Activated CD4-positive, alpha-beta T cell treated with anti-CD3 and anti-CD28 coated beads, Interleukin-2, amount 10 ng/mL, durations not matched to agents 24 days and 14 days (primary cell): ENCODE data around the gene XPC. TPM values are rescaled to one million over a fixed set of nuclear protein-coding genes. Genes with fewer than 3 reads are reported as not detected.

Experiments
- DNase-seq: peaks from one replicate; pipeline ENCODE4 v3.0.0; 2022
- H3K27ac Mint-ChIP-seq: one replicate; pipeline ENCODE4 v1.8.0; 2022; ENCODE audit warnings: mild to moderate bottlenecking, mixed read lengths
- H3K27me3 Mint-ChIP-seq: one replicate; pipeline ENCODE4 v1.8.0; 2022; ENCODE audit warnings: mixed read lengths
- H3K36me3 Mint-ChIP-seq: one replicate; pipeline ENCODE4 v1.8.0; 2022; ENCODE audit warnings: low read depth, mild to moderate bottlenecking, mixed read lengths
- H3K4me1 Mint-ChIP-seq: one replicate; pipeline ENCODE4 v1.8.0; 2021; ENCODE audit warnings: mixed read lengths
- H3K4me3 Mint-ChIP-seq: one replicate; pipeline ENCODE4 v1.8.0; 2022; ENCODE audit warnings: mild to moderate bottlenecking, moderate library complexity, mixed read lengths
- H3K9me3 Mint-ChIP-seq: one replicate; pipeline ENCODE4 v1.8.0; 2021; ENCODE audit warnings: mixed read lengths
- intact Hi-C: fragments of 100-400 bp; cut with micrococcal nuclease; formaldehyde crosslinking; loops from one replicate; pipeline ENCODE4 v1.15.1; 2023
- total RNA-seq: library from RNA; stranded (reverse); gene quantifications from 2 replicates; pipeline ENCODE4 v1.2.3, GENCODE V29; 2022

The XPC gene
- total RNA-seq, 1 donor from 2014 or later: 29.7 TPM

- Mint-ChIP-seq H3K27ac (no peak overlapping the region), H3K36me3 (no peaks in the 10 kb centered on the region), H3K27me3 (no peaks in the 10 kb centered on the region)
These were observed 34.8 kb upstream of the XPC start for GRCh38 chr3:14213066-14213774.

GRCh38 chr3:14212032-14212431 is 33.6 kb upstream of the XPC start:
- Mint-ChIP-seq H3K9me3 (no peaks in the 10 kb centered on the region), H3K4me3 (no peak overlapping the region), H3K4me1 (no peaks in the 10 kb centered on the region), H3K36me3 (no peaks in the 10 kb centered on the region), H3K27me3 (no peaks in the 10 kb centered on the region), H3K27ac (no peak overlapping the region)
- intact Hi-C loops: no loop called here
- DNase-seq: no peak

More at GRCh38 chr3:14213066-14213774, 34.8 kb upstream of the XPC start:
- Mint-ChIP-seq H3K4me1 (no peaks in the 10 kb centered on the region), H3K9me3 (no peaks in the 10 kb centered on the region), H3K4me3 (no peak overlapping the region)
- intact Hi-C loops: no loop called here
- DNase-seq: no peak

- no peaks in the 10 kb centered on the region for H3K9me3 Mint-ChIP-seq
- H3K27me3 Mint-ChIP-seq: no peaks in the 10 kb centered on the region
- H3K4me1 Mint-ChIP-seq: no peaks in the 10 kb centered on the region
- H3K4me3 Mint-ChIP-seq: no peak overlapping the region
- no peaks in the 10 kb centered on the region for H3K36me3 Mint-ChIP-seq
- DNase-seq: no peak
- H3K27ac Mint-ChIP-seq: no peak overlapping the region
- intact Hi-C loops: no loop called here
These were observed 33.2 kb upstream of the XPC start for GRCh38 chr3:14211621-14212020.

GRCh38 chr3:14210843-14211594 is 32.6 kb upstream of the XPC start:
- no peaks in the 10 kb centered on the region for H3K36me3 Mint-ChIP-seq
- DNase-seq: no peak
- H3K27me3 Mint-ChIP-seq: no peaks in the 10 kb centered on the region
- no peak overlapping the region for H3K4me3 Mint-ChIP-seq
- no peak overlapping the region for H3K27ac Mint-ChIP-seq
- intact Hi-C loops: no loop called here
- no peaks in the 10 kb centered on the region for H3K9me3 Mint-ChIP-seq
- H3K4me1 Mint-ChIP-seq: no peaks in the 10 kb centered on the region

- no peaks in the 10 kb centered on the region for H3K4me1 Mint-ChIP-seq
- no peaks in the 10 kb centered on the region for H3K9me3 Mint-ChIP-seq
- intact Hi-C loops: no loop called here
- no peak overlapping the region for H3K27ac Mint-ChIP-seq
- H3K27me3 Mint-ChIP-seq: no peaks in the 10 kb centered on the region
- no peak for DNase-seq
- no peak overlapping the region for H3K4me3 Mint-ChIP-seq
- no peaks in the 10 kb centered on the region for H3K36me3 Mint-ChIP-seq
These were observed 31.9 kb upstream of the XPC start for GRCh38 chr3:14210290-14210688.

GRCh38 chr3:14209581-14210289 is 31.3 kb upstream of the XPC start:
- intact Hi-C loops: no loop called here
- DNase-seq: no peak
- no peaks in the 10 kb centered on the region for H3K36me3 Mint-ChIP-seq
- no peak overlapping the region for H3K27ac Mint-ChIP-seq
- no peaks in the 10 kb centered on the region for H3K27me3 Mint-ChIP-seq
- H3K4me1 Mint-ChIP-seq: no peaks in the 10 kb centered on the region
- no peak overlapping the region for H3K4me3 Mint-ChIP-seq
- H3K9me3 Mint-ChIP-seq: no peaks in the 10 kb centered on the region

- Mint-ChIP-seq H3K36me3 (no peaks in the 10 kb centered on the region), H3K4me1 (no peaks in the 10 kb centered on the region), H3K27ac (no peak overlapping the region), H3K4me3 (no peak overlapping the region), H3K9me3 (no peaks in the 10 kb centered on the region), H3K27me3 (no peaks in the 10 kb centered on the region)
- no peak for DNase-seq
- intact Hi-C loops: no loop called here
These were observed 30.6 kb upstream of the XPC start for GRCh38 chr3:14208977-14209394.

GRCh38 chr3:14208168-14208567 is 29.8 kb upstream of the XPC start:
- Mint-ChIP-seq H3K27me3 (no peaks in the 10 kb centered on the region), H3K4me3 (no peak overlapping the region), H3K27ac (no peak overlapping the region), H3K36me3 (no peaks in the 10 kb centered on the region), H3K4me1 (peaks cover 2% of the 10 kb centered on the region), H3K9me3 (no peaks in the 10 kb centered on the region)
- DNase-seq: no peak
- intact Hi-C loops: no loop called here

GRCh38 chr3:14206548-14207177 is 28.3 kb upstream of the XPC start:
- no peaks in the 10 kb centered on the region for H3K36me3 Mint-ChIP-seq
- no peak overlapping the region for H3K27ac Mint-ChIP-seq
- H3K9me3 Mint-ChIP-seq: no peaks in the 10 kb centered on the region
- H3K4me3 Mint-ChIP-seq: no peak overlapping the region
- intact Hi-C loops: no loop called here
- DNase-seq: no peak
- no peaks in the 10 kb centered on the region for H3K27me3 Mint-ChIP-seq
- peaks cover 3% of the 10 kb centered on the region for H3K4me1 Mint-ChIP-seq

GRCh38 chr3:14204515-14205284 is 26.3 kb upstream of the XPC start:
- intact Hi-C loops: no loop called here
- Mint-ChIP-seq H3K36me3 (peaks cover 3% of the 10 kb centered on the region), H3K9me3 (no peaks in the 10 kb centered on the region), H3K4me3 (no peak overlapping the region), H3K4me1 (peaks cover 3% of the 10 kb centered on the region), H3K27ac (no peak overlapping the region), H3K27me3 (no peaks in the 10 kb centered on the region)
- DNase-seq: no peak

GRCh38 chr3:14203521-14204079 is 25.2 kb upstream of the XPC start:
- H3K9me3 Mint-ChIP-seq: no peaks in the 10 kb centered on the region
- intact Hi-C loops: loop anchor here (1.0 kb wide), 1 partner anchor 265 kb away; no protein-coding TSS in a partner anchor

GRCh38 chr3:14202874-14203520 is 24.6 kb upstream of the XPC start:
- Mint-ChIP-seq H3K36me3 (peaks cover 18% of the 10 kb centered on the region), H3K4me1 (peaks cover 3% of the 10 kb centered on the region), H3K27ac (no peak overlapping the region), H3K4me3 (no peak overlapping the region), H3K27me3 (no peaks in the 10 kb centered on the region), H3K9me3 (no peaks in the 10 kb centered on the region)
- intact Hi-C loops: loop anchor here (1.0 kb wide), 1 partner anchor 265 kb away; no protein-coding TSS in a partner anchor
- no peak for DNase-seq

More at GRCh38 chr3:14203521-14204079, 25.2 kb upstream of the XPC start:
- H3K4me1 Mint-ChIP-seq: peaks cover 3% of the 10 kb centered on the region
- DNase-seq: peak; percentile 78
- H3K27me3 Mint-ChIP-seq: no peaks in the 10 kb centered on the region
- peaks cover 14% of the 10 kb centered on the region for H3K36me3 Mint-ChIP-seq
- H3K4me3 Mint-ChIP-seq: no peak overlapping the region
- H3K27ac Mint-ChIP-seq: no peak overlapping the region
